Measurements from ENCODE around the gene CDHR2. TPM values are rescaled to one million over a fixed set of nuclear protein-coding genes. Genes with fewer than 3 reads are reported as not detected.

CDHR2 gene
- total and polyA plus RNA-seq, 2 of the 13 experiments (the other 11 are each of a cell fraction or from before 2014, with no cell fraction given), result 17.9 to 20.9 TPM

GRCh38 chr5:176610435-176610773, 61.3 kb downstream of the CDHR2 start:
- Histone ChIP-seq H2AFZ (ENCODE audit: low read length) (no peak overlapping the region), H3K9me3 (ENCODE audit: low read length) (no peaks in the 10 kb centered on the region), H4K20me1 (ENCODE audit: insufficient read depth, low read length) (no peaks in the 10 kb centered on the region), H3K79me2 (ENCODE audit: insufficient read depth, low read length) (no peaks in the 10 kb centered on the region), H3K4me2 (ENCODE audit: low read depth, low read length) (peak overlapping the region; percentile 84), H3K4me3 (replicated peaks in 1 of 3; ENCODE audit: insufficient read depth in 1 of 3, low read depth in 2 of 3, low read length in 3 of 3) (peak overlapping the region; percentile 47 to 76 (median 59); a peak in 4 of 6 replicates), H3K27me3 (ENCODE audit: control insufficient read depth in 1 of 2, insufficient read depth in 2 of 2, low read length in 2 of 2) (no peaks in the 10 kb centered on the region; a peak in 2 of 5 replicates), H3K9ac (ENCODE audit: insufficient read depth, low read depth, low read length) (peak overlapping the region; percentile 22; the same call in 1 of the 2 replicates), H3K4me1 (ENCODE audit: insufficient read depth, low read length) (peaks cover 14% of the 10 kb centered on the region), H3K27ac (ENCODE audit: extremely low read length, insufficient read depth, low read length) (no peak overlapping the region), H3K36me3 (replicated peaks in 1 of 2; ENCODE audit: control insufficient read depth in 1 of 2, insufficient read depth in 2 of 2, low read length in 2 of 2) (no peaks in the 10 kb centered on the region)
- WGBS (ENCODE audit: low lambda C conversion rate), result 2% methylated on average over 5 of the region's 31 CpGs
- ATAC-seq (no peak), DNase-seq (ENCODE audit: low spot score) (no peak), FAIRE-seq (no peak)
- intact Hi-C loops (cut with micrococcal nuclease; ENCODE audit: unreplicated experiment) (no loop called here), in situ Hi-C loops (cut with HindIII; ENCODE audit: extremely low pct_ligation_motif_present, low pct_unique_long_range_greater_than_20kb) (no loop called here)
- CTCF ChIA-PET (ENCODE audit: low intra/inter-chr PET ratio, low total read pairs), result no interaction called here
- TF ChIP-seq ZNF740 (CRISPR knock-in tag; IDR thresholded peaks at IDR 0.05) (peak; percentile 60), GABPB1 (CRISPR knock-in tag; IDR thresholded peaks at IDR 0.05) (peak; percentile 22; the same call in 1 of the 2 replicates), PPARG (CRISPR knock-in tag; conservative IDR thresholded peaks at IDR 0.05) (no peak), ZNF224 (CRISPR knock-in tag; IDR thresholded peaks at IDR 0.05) (no peak), SIN3A (IDR thresholded peaks at IDR 0.05; ENCODE audit: borderline replicate concordance, low read depth, low read length) (0 out of 2 replicates have a peak, but pooled peaks have one; percentile 10)
- POLR2A ChIA-PET, result no interaction called here
- no TSS peak for BruUV-seq (replicated peaks)

- no TSS peak for BruUV-seq (replicated peaks)
- no peaks in the 10 kb centered on the region for H3K9me3 ChIP-seq (ENCODE audit: low read length)
- ChIA-PET POLR2A (no interaction called here), CTCF (ENCODE audit: low intra/inter-chr PET ratio, low total read pairs) (no interaction called here)
- no peak overlapping the region for H3K4me3 ChIP-seq (replicated peaks in 1 of 3; ENCODE audit: insufficient read depth in 1 of 3, low read depth in 2 of 3, low read length in 3 of 3)
- H3K79me2 ChIP-seq (ENCODE audit: insufficient read depth, low read length), result no peaks in the 10 kb centered on the region
- no peak overlapping the region for H2AFZ ChIP-seq (ENCODE audit: low read length)
- ATAC-seq (no peak), FAIRE-seq (peak; percentile 15), DNase-seq (ENCODE audit: low spot score) (peak; percentile 49)
- intact Hi-C loops (cut with micrococcal nuclease; ENCODE audit: unreplicated experiment) (no loop called here), in situ Hi-C loops (cut with HindIII; ENCODE audit: extremely low pct_ligation_motif_present, low pct_unique_long_range_greater_than_20kb) (no loop called here)
- H3K27me3 ChIP-seq (ENCODE audit: control insufficient read depth in 1 of 2, insufficient read depth in 2 of 2, low read length in 2 of 2), result peaks cover 0 to under 1% of the 10 kb centered on the region in 2 experiments; a peak in 2 of 5 replicates
- H3K27ac ChIP-seq (ENCODE audit: extremely low read length, insufficient read depth, low read length), result no peak overlapping the region
- WGBS (ENCODE audit: low lambda C conversion rate), result 12% methylated on average over 10 of the region's 10 CpGs
- H3K9ac ChIP-seq (ENCODE audit: insufficient read depth, low read depth, low read length), result no peak overlapping the region
- H3K4me2 ChIP-seq (ENCODE audit: low read depth, low read length), result no peak overlapping the region
- H4K20me1 ChIP-seq (ENCODE audit: insufficient read depth, low read length), result no peaks in the 10 kb centered on the region
- no peaks in the 10 kb centered on the region for H3K36me3 ChIP-seq (replicated peaks in 1 of 2; ENCODE audit: control insufficient read depth in 1 of 2, insufficient read depth in 2 of 2, low read length in 2 of 2)
- H3K4me1 ChIP-seq (ENCODE audit: insufficient read depth, low read length), result peaks cover 12% of the 10 kb centered on the region
- TF ChIP-seq ZNF850 (CRISPR knock-in tag; conservative IDR thresholded peaks at IDR 0.05) (no peak), ISX (CRISPR knock-in tag; conservative IDR thresholded peaks at IDR 0.05) (no peak), SMAD3 (CRISPR knock-in tag; IDR thresholded peaks at IDR 0.05) (peak; percentile 92), RFX1 (IDR thresholded peaks at IDR 0.05) (no peak), MATR3 (CRISPR knock-in tag; IDR thresholded peaks at IDR 0.05) (no peak), TOE1 (CRISPR knock-in tag; IDR thresholded peaks at IDR 0.05) (no peak), ELF1 (CRISPR knock-in tag; IDR thresholded peaks at IDR 0.05) (peak; percentile 59), BHLHE40 (IDR thresholded peaks at IDR 0.05; ENCODE audit: low read length) (no peak), SOX5 (CRISPR knock-in tag; IDR thresholded peaks at IDR 0.05; ENCODE audit: borderline replicate concordance) (no peak), ZBTB2 (CRISPR knock-in tag; IDR thresholded peaks at IDR 0.05; ENCODE audit: low read depth) (no peak), ZFP90 (CRISPR knock-in tag; IDR thresholded peaks at IDR 0.05; ENCODE audit: borderline replicate concordance) (no peak), ATF4 (CRISPR knock-in tag; IDR thresholded peaks at IDR 0.05) (no peak), ZNF558 (CRISPR knock-in tag; IDR thresholded peaks at IDR 0.05; ENCODE audit: borderline replicate concordance) (peak; percentile 33; the same call in 1 of the 2 replicates), HNRNPH1 (optimal IDR thresholded peaks at IDR 0.05; ENCODE audit: low read depth, low read length) (no peak)
Observed at GRCh38 chr5:176611435-176611834, 62.3 kb downstream of the CDHR2 start.

Data from HepG2 (cell line).